Activated naive CD4-positive, alpha-beta T cell treated with anti-CD3 and anti-CD28 coated beads, Interleukin-2, amount 50 U/mL, for 72 hours (primary cell): ENCODE measurements around the gene UBASH3A. TPM values are rescaled to one million over a fixed set of nuclear protein-coding genes. Genes with fewer than 3 reads are reported as not detected.

ENCODE experiments used
- ATAC-seq, 2 donors: fragments of 150-1000 bp; cut with Tn5 transposase; 2 replicates each; pipeline ENCODE4 v1.10.0; 2021; ENCODE audit warnings: mild to moderate bottlenecking in 2 of 2, moderate library complexity in 2 of 2
- DNase-seq, 2 donors: peaks; one replicate each; pipeline ENCODE4 v3.0.0; 2021 to 2022; ENCODE audit warnings: low spot score in 2 of 2
- H3K27ac Mint-ChIP-seq, 2 donors: one replicate each; pipeline ENCODE4 v1.8.0; 2022; ENCODE audit warnings: mild to moderate bottlenecking in 2 of 2, mixed read lengths in 2 of 2
- H3K36me3 Mint-ChIP-seq, 2 donors: one replicate each; pipeline ENCODE4 v1.8.0; 2022; ENCODE audit warnings: mixed read lengths in 2 of 2
- H3K9me3 Mint-ChIP-seq, 2 donors: one replicate each; pipeline ENCODE4 v1.8.0; 2022; ENCODE audit warnings: mixed read lengths in 2 of 2
- total RNA-seq, 2 donors: library from RNA; stranded (reverse); gene quantifications; one replicate each; pipeline ENCODE4 v1.2.3, GENCODE V29; 2022

The UBASH3A gene
- total RNA-seq, 2 donors from 2014 or later, result 13.0 to 51.9 TPM

- H3K9me3 Mint-ChIP-seq, result no peaks in the 10 kb centered on the region
- H3K36me3 Mint-ChIP-seq, result peaks cover 19 to 52% of the 10 kb centered on the region in 2 donors
- DNase-seq, result peak in 1 of 2 donors; percentile 14
- no peak overlapping the region for H3K27ac Mint-ChIP-seq
- no peak for ATAC-seq
Observed at GRCh38 chr21:42411197-42411869, 7.6 kb downstream of the UBASH3A start.

DNA sequence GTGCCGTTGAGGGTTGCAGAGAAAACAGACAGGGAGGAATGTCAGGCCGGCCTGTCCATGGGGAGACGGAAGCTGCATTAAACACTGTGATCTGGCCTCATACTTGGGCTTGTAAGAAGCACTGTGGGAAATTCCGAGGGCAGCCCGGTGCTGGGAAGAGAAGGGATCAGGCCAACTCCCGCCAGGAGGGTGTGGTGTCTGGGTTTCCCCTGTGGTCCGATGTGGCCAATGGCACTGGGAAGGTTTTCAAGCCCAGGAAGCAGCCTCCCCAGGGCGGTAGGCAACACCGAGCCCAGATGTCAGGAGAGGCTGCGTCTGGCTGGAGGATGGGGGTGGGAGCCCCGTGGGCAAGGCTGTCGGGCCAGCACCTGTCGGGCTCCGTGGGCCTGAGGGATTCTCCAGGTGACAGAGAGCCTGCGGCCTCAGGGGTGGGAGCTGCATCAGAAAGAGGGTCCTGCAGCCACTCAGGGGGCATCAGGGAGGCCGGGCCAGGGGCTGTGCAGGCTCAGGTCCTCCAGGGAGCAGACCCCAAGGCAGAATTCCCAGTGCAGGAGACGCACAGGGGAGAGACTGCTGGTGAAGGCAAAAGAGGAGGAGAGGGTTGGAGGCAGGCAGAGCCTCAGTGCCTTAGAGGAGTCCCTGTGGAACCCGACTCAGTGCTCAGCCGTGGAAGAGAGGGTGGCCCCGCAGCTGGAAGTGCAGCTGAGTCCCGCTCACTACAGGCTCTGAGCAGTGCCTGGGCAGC lies 8.4 kb downstream of the UBASH3A start:
- peak overlapping the region in 1 of 2 donors; percentile 17 for H3K27ac Mint-ChIP-seq
- DNase-seq, result peak in 1 of 2 donors; percentile 48
- no peak for ATAC-seq
- no peaks in the 10 kb centered on the region for H3K9me3 Mint-ChIP-seq
- peaks cover 11 to 52% of the 10 kb centered on the region in 2 donors for H3K36me3 Mint-ChIP-seq

DNA sequence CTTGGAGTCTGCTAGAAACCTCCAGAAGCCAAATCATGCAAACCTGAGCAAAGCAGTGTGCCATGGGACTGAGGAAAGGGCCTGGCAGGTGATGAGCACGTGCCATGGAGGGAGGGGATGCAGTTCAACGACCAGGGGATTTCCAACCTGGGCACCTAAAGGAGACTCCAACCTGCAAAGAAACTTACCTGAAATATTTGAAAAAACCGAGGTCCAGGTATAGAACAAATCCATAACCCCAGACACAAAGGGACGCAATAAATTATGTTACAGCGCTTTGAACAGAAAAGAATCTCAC lies 8.9 kb downstream of the UBASH3A start:
- ATAC-seq (no peak), DNase-seq (no peak)
- peaks cover 0 to 2% of the 10 kb centered on the region in 2 donors for H3K9me3 Mint-ChIP-seq
- H3K27ac Mint-ChIP-seq, result peak overlapping the region in 1 of 2 donors; percentile 17
- peaks cover 14 to 52% of the 10 kb centered on the region in 2 donors for H3K36me3 Mint-ChIP-seq

- ATAC-seq (no peak), DNase-seq (no peak)
- Mint-ChIP-seq H3K9me3 (peaks cover 0 to 4% of the 10 kb centered on the region in 2 donors), H3K36me3 (peaks cover 16 to 55% of the 10 kb centered on the region in 2 donors), H3K27ac (peak overlapping the region in 1 of 2 donors; percentile 93)
Observed at GRCh38 chr21:42413093-42413492, 9.4 kb downstream of the UBASH3A start.

DNA sequence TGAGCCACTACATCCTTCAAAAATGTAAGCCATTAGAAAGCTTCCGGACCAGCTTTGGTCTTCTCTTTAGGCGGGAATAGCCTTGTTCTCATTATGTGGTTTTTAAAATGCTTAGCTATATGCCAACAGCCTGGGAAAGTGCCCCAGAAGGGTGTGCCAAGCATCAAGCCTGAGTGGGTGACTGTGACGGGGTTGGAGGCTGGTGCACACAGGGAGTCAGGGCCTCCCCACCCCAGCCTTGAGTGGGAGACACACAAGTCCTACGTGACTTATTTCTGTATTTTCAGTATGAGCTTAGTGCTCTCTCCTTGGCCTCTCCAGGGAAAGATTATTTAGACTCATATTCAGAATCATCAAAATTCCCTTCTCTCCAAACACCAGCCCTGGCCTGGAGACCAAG lies 9.8 kb downstream of the UBASH3A start:
- H3K9me3 Mint-ChIP-seq, result peaks cover 0 to 4% of the 10 kb centered on the region in 2 donors
- H3K27ac Mint-ChIP-seq, result peak overlapping the region; percentile 52 to 93
- H3K36me3 Mint-ChIP-seq, result peaks cover 20 to 59% of the 10 kb centered on the region in 2 donors
- ATAC-seq (peak; percentile 20 to 23), DNase-seq (peak; percentile 40 to 58)

GRCh38 chr21:42414066-42414465 lies 10.4 kb downstream of the UBASH3A start:
- H3K27ac Mint-ChIP-seq, result peak overlapping the region; percentile 93 to 94
- DNase-seq (no peak), ATAC-seq (no peak)
- H3K36me3 Mint-ChIP-seq, result peaks cover 25 to 65% of the 10 kb centered on the region in 2 donors
- H3K9me3 Mint-ChIP-seq, result peaks cover 0 to 4% of the 10 kb centered on the region in 2 donors

- DNase-seq, result no peak
- H3K36me3 Mint-ChIP-seq, result peaks cover 30 to 65% of the 10 kb centered on the region in 2 donors
Observed at GRCh38 chr21:42414553-42414927, 10.8 kb downstream of the UBASH3A start.

GRCh38 chr21:42414928-42415769 lies 11.4 kb downstream of the UBASH3A start:
- Mint-ChIP-seq H3K9me3 (peaks cover 0 to 13% of the 10 kb centered on the region in 2 donors), H3K36me3 (peaks cover 28 to 65% of the 10 kb centered on the region in 2 donors), H3K27ac (peak overlapping the region; percentile 93 to 94)
- DNase-seq (peak; percentile 87 to 95), ATAC-seq (peak; percentile 88 to 90)

More at GRCh38 chr21:42414553-42414927, 10.8 kb downstream of the UBASH3A start:
- ATAC-seq, result no peak
- Mint-ChIP-seq H3K27ac (peak overlapping the region; percentile 93 to 94), H3K9me3 (peaks cover 0 to 9% of the 10 kb centered on the region in 2 donors)

- peak in 1 of 2 donors; percentile 31 for DNase-seq
- ATAC-seq, result peak; percentile 24 to 44
- H3K9me3 Mint-ChIP-seq, result peaks cover 0 to 13% of the 10 kb centered on the region in 2 donors
- peak overlapping the region in 1 of 2 donors; percentile 69 for H3K27ac Mint-ChIP-seq
- peaks cover 28 to 88% of the 10 kb centered on the region in 2 donors for H3K36me3 Mint-ChIP-seq
Observed at GRCh38 chr21:42417533-42417932, 13.8 kb downstream of the UBASH3A start.

DNA sequence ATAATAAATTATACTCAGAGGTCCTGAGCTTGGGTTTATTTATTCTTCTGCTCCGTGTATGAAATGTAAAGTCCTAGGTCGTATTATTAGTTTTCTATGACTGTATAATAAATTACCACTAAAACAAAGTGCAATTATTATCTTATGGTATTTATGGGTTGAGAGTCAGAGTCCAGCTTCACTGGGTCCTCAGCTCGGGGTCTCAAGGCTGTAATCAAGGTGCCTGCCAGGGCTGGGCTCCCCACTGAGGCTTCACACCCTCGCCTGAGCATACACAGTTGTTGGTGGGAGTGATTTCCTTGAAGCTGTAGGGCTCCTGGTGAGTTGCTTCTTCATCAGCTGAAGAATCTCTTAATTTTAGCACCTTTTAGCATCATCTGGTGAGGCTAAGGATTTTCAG lies 15.2 kb downstream of the UBASH3A start:
- Mint-ChIP-seq H3K9me3 (peaks cover 0 to 13% of the 10 kb centered on the region in 2 donors), H3K36me3 (peaks cover 26 to 92% of the 10 kb centered on the region in 2 donors), H3K27ac (no peak overlapping the region)
- ATAC-seq (no peak), DNase-seq (no peak)

DNA sequence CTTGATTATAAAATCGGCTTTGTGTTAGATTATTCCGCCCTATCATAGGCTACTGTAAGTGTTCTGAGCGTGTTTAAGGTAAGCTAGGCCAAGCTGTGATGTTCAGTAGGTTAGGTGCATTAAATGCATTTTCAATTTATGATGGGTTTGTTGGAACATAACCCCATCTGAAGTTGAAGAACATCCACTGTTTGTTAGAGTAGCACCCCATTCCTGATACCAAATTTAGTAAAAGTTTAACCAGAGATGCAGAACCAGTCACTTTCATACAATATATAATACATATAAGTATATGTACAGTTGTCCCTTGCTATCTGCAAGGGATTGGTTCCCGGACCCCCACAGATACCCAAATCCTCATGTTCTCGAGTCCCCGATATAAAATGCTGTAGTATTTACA lies 16.1 kb downstream of the UBASH3A start:
- H3K27ac Mint-ChIP-seq, result no peak overlapping the region
- DNase-seq (no peak), ATAC-seq (no peak)
- peaks cover 22 to 91% of the 10 kb centered on the region in 2 donors for H3K36me3 Mint-ChIP-seq
- peaks cover 0 to 13% of the 10 kb centered on the region in 2 donors for H3K9me3 Mint-ChIP-seq

- peaks cover 0 to 13% of the 10 kb centered on the region in 2 donors for H3K9me3 Mint-ChIP-seq
- H3K27ac Mint-ChIP-seq, result peak overlapping the region in 1 of 2 donors; percentile 79
- DNase-seq, result peak in 1 of 2 donors; percentile 23
- peak; percentile 39 to 54 for ATAC-seq
- H3K36me3 Mint-ChIP-seq, result peaks cover 26 to 90% of the 10 kb centered on the region in 2 donors
Observed at GRCh38 chr21:42421018-42421793, 17.5 kb downstream of the UBASH3A start.

- DNase-seq, result peak; percentile 58 to 75
- Mint-ChIP-seq H3K36me3 (peaks cover 33 to 88% of the 10 kb centered on the region in 2 donors), H3K27ac (peak overlapping the region; percentile 57 to 84), H3K9me3 (peaks cover 0 to 9% of the 10 kb centered on the region in 2 donors)
- ATAC-seq, result peak; percentile 69 to 72
Observed at GRCh38 chr21:42423197-42423675, 19.5 kb downstream of the UBASH3A start.

DNA sequence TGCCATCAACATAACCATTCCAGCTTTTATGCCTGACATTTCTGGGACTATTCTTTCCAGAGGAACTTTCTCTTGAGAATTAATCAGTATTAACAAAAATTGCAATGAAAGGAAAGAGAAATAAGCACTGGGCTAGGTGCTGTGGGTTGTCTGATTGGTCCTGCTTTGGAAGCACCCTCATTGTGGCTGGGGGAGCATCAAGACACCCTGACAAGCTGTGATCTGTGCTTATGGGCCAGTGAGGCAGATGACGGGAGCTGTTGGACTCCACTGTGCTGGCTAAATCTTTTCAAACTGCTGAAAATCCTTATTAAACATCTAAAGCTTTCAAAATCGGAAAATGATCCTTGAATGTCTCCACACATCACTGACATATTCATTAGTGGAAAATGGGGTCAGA lies 20.0 kb downstream of the UBASH3A start:
- ATAC-seq (no peak), DNase-seq (no peak)
- H3K9me3 Mint-ChIP-seq, result peaks cover 0 to 9% of the 10 kb centered on the region in 2 donors
- H3K27ac Mint-ChIP-seq, result peak overlapping the region in 1 of 2 donors; percentile 84
- peaks cover 29 to 85% of the 10 kb centered on the region in 2 donors for H3K36me3 Mint-ChIP-seq

DNA sequence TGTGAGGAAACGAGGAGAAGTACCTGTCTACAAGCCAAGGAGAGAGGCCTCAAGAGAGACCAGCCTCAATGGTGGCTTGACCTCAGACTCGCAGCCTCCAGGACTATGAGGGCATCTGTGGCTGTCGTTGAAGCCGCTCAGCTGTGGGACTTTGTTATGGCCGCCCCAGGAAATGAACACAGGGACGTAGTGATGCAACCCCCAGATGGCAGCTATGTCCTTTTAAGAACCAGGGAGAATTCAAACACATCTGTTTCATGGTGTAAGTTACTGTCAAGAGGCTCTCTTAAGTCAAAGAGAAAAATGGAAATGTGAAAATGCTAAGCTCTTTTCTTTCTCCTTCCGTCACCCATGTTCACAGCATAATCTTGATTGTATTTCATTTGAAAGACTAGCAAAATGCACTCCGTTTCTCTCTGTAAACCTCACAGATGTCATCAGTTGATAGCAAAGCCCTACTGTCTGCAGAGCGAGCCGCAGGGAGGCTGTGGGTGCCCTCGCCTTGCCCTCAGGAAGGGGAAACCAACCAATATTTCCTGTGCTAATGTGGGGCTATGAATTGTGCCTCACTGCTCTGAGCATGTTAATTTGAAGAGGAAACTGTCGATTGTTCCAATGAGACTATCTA lies 21.3 kb downstream of the UBASH3A start:
- H3K9me3 Mint-ChIP-seq, result no peaks in the 10 kb centered on the region
- ATAC-seq (peak; percentile 58 to 61), DNase-seq (peak; percentile 44 to 72)
- H3K27ac Mint-ChIP-seq, result peak overlapping the region; percentile 84 to 95
- peaks cover 17 to 76% of the 10 kb centered on the region in 2 donors for H3K36me3 Mint-ChIP-seq
